Stimulated activated CD4-positive, alpha-beta T cell treated with anti-CD3 and anti-CD28 coated beads, Interleukin-2, amount 100 ng/mL, for 4 hours (primary cell): Measurements from ENCODE around the gene PTPRF.
"Not testable (repeated sequence)": the region's sequence is repeated elsewhere in the genome, so short reads cannot be mapped to it uniquely, and the experiment has no call there.

Source experiments
- DNase-seq: peaks from one replicate; pipeline ENCODE4 v3.0.0-alpha.2; 2020; ENCODE audit warnings: low read depth

Gene PTPRF

GRCh38 chr1:43634721-43635120 lies 104.0 kb downstream of the PTPRF start:
- no peak for DNase-seq

- DNase-seq, result no peak
Observed at GRCh38 chr1:43636006-43636641, 105.4 kb downstream of the PTPRF start.

- no peak for DNase-seq
Observed at GRCh38 chr1:43637267-43637666, 106.6 kb downstream of the PTPRF start.

- DNase-seq, result not testable (repeated sequence)
Observed at GRCh38 chr1:43638381-43638780, 107.7 kb downstream of the PTPRF start.

- DNase-seq, result no peak
Observed at GRCh38 chr1:43639976-43640794, 109.5 kb downstream of the PTPRF start.

GRCh38 chr1:43644558-43644957 lies 113.9 kb downstream of the PTPRF start:
- no peak for DNase-seq

- DNase-seq, result no peak
Observed at GRCh38 chr1:43645461-43645860, 114.8 kb downstream of the PTPRF start.

- DNase-seq, result not testable (repeated sequence)
Observed at GRCh38 chr1:43647331-43647730, 116.6 kb downstream of the PTPRF start.

- no peak for DNase-seq
Observed at GRCh38 chr1:43648221-43648847, 117.7 kb downstream of the PTPRF start.

GRCh38 chr1:43648876-43649477 lies 118.3 kb downstream of the PTPRF start:
- DNase-seq, result no peak

- DNase-seq, result peak; percentile 82
Observed at GRCh38 chr1:43650310-43651085, 119.8 kb downstream of the PTPRF start.

- DNase-seq, result no peak
Observed at GRCh38 chr1:43651188-43651587, 120.5 kb downstream of the PTPRF start.

GRCh38 chr1:43651902-43652301 lies 121.2 kb downstream of the PTPRF start:
- DNase-seq, result no peak

GRCh38 chr1:43653339-43653738 lies 122.7 kb downstream of the PTPRF start:
- DNase-seq, result no peak

GRCh38 chr1:43653893-43654292 lies 123.2 kb downstream of the PTPRF start:
- DNase-seq, result no peak

- DNase-seq, result no peak
Observed at GRCh38 chr1:43655953-43656352, 125.3 kb downstream of the PTPRF start.

GRCh38 chr1:43659212-43660166 lies 128.8 kb downstream of the PTPRF start:
- no peak for DNase-seq

GRCh38 chr1:43660355-43660754 lies 129.7 kb downstream of the PTPRF start:
- DNase-seq, result no peak

- no peak for DNase-seq
Observed at GRCh38 chr1:43664369-43664768, 133.7 kb downstream of the PTPRF start.

- no peak for DNase-seq
Observed at GRCh38 chr1:43666608-43667007, 135.9 kb downstream of the PTPRF start.

GRCh38 chr1:43668956-43669355 lies 138.3 kb downstream of the PTPRF start:
- no peak for DNase-seq
